ENCODE measurements around the gene FRMD3.
"Not testable (repeated sequence)": the region's sequence is repeated elsewhere in the genome, so short reads cannot be mapped to it uniquely, and the experiment has no call there.

- TF ChIP-seq EZH2phosphoT487 (IDR thresholded peaks at IDR 0.05; ENCODE audit: borderline replicate concordance); CTCF (conservative IDR thresholded peaks at IDR 0.05; ENCODE audit: low read length): not testable (repeated sequence)
Measured at GRCh38 chr9:83517980-83518379, 20.2 kb downstream of the FRMD3 start.
